Measurements from ENCODE around the gene LRFN2. TPM values are rescaled to one million over a fixed set of nuclear protein-coding genes. Genes with fewer than 3 reads are reported as not detected.

Gene LRFN2
- total and polyA plus RNA-seq, 4 donors: 0.01 to 0.06 TPM; not detected in 2

DNA sequence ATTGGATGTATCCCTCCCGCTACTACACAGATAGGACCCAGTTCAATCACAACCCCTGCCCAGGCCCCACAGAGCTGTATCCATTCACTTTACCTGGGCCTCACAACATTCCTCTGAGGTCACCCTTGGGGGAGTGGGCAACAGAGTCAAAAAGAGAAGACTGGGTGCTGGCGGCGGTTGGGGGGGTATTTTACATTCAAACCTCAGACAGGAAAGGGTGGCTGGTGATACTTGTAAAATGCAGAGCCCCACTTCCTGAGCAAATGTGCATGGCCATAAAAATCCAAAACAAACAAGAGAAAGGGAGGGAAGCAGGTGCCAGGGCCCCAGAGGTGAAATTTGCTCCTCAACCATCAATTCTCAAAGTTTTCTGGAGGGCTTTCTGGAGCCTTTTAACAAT is 3.5 kb downstream of the LRFN2 start:
- DNase-seq (no peak), ATAC-seq (ENCODE audit: insufficient read depth, low FRiP score) (no peak)
- Histone ChIP-seq H3K27ac (ENCODE audit: low read depth in 1 of 2, low read length in 1 of 2) (no peak overlapping the region), H3K27me3 (ENCODE audit: control insufficient read depth in 3 of 3, insufficient read depth in 3 of 3, low read length in 2 of 3) (peaks cover 6 to 39% (median 27%) of the 10 kb centered on the region in 3 donors), H3K4me3 (no peak overlapping the region), H3K9me3 (ENCODE audit: control insufficient read depth in 4 of 4, insufficient read depth in 3 of 4, low read length in 3 of 4) (peaks cover 0 to 1% (median 0%) of the 10 kb centered on the region in 4 donors), H3K9ac (ENCODE audit: insufficient read depth in 1 of 2, low read length in 2 of 2) (no peak overlapping the region), H3K4me1 (ENCODE audit: control insufficient read depth in 5 of 5, insufficient read depth in 5 of 5, low read length in 5 of 5) (peaks cover 0 to 10% (median 5%) of the 10 kb centered on the region in 5 donors), H3K36me3 (ENCODE audit: control insufficient read depth in 4 of 4, insufficient read depth in 4 of 4, low read length in 4 of 4) (no peaks in the 10 kb centered on the region)
- TF ChIP-seq, protein P1, sequence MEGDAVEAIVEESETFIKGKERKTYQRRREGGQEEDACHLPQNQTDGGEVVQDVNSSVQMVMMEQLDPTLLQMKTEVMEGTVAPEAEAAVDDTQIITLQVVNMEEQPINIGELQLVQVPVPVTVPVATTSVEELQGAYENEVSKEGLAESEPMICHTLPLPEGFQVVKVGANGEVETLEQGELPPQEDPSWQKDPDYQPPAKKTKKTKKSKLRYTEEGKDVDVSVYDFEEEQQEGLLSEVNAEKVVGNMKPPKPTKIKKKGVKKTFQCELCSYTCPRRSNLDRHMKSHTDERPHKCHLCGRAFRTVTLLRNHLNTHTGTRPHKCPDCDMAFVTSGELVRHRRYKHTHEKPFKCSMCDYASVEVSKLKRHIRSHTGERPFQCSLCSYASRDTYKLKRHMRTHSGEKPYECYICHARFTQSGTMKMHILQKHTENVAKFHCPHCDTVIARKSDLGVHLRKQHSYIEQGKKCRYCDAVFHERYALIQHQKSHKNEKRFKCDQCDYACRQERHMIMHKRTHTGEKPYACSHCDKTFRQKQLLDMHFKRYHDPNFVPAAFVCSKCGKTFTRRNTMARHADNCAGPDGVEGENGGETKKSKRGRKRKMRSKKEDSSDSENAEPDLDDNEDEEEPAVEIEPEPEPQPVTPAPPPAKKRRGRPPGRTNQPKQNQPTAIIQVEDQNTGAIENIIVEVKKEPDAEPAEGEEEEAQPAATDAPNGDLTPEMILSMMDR (IDR thresholded peaks at IDR 0.05; ENCODE audit: control extremely low read depth, extremely low read depth): no peak
- 32 to 73% methylated on average over 3 of the region's 3 CpGs for WGBS, 2 donors

DNA sequence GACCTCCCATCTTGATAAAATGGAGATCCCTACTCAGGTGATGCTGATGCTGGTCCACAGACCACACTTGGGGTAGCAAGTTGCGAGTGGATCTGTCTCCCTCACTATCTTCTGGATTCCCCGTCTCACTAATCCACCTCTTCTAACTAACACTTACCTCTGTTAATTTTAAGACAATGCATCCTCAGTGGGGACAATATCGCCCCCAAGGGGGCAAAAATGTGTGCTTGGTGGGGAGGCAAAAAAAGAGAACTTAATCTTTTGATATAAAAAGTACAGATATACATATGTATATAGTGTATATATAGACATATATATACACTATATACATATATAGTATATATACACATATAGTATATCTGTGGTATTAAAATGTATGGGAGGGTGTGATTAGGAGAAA is 4.3 kb downstream of the LRFN2 start:
- Histone ChIP-seq H3K4me3 (no peak overlapping the region), H3K4me1 (ENCODE audit: control insufficient read depth in 5 of 5, insufficient read depth in 5 of 5, low read length in 5 of 5) (peaks cover 0 to 10% (median 4%) of the 10 kb centered on the region in 5 donors), H3K27ac (ENCODE audit: low read depth in 1 of 2, low read length in 1 of 2) (no peak overlapping the region), H3K9ac (ENCODE audit: insufficient read depth in 1 of 2, low read length in 2 of 2) (no peak overlapping the region), H3K9me3 (ENCODE audit: control insufficient read depth in 4 of 4, insufficient read depth in 3 of 4, low read length in 3 of 4) (peaks cover 0 to 1% (median 0%) of the 10 kb centered on the region in 4 donors), H3K27me3 (ENCODE audit: control insufficient read depth in 3 of 3, insufficient read depth in 3 of 3, low read length in 2 of 3) (peaks cover 6 to 33% (median 20%) of the 10 kb centered on the region in 3 donors), H3K36me3 (ENCODE audit: control insufficient read depth in 4 of 4, insufficient read depth in 4 of 4, low read length in 4 of 4) (no peaks in the 10 kb centered on the region)
- no peak for ATAC-seq (ENCODE audit: insufficient read depth, low FRiP score)
- TF ChIP-seq, protein P1 (IDR thresholded peaks at IDR 0.05; ENCODE audit: control extremely low read depth, extremely low read depth): no peak
- no peak for DNase-seq
- 84 to 85% methylated on average over 3 of the region's 3 CpGs for WGBS, 2 donors

DNA sequence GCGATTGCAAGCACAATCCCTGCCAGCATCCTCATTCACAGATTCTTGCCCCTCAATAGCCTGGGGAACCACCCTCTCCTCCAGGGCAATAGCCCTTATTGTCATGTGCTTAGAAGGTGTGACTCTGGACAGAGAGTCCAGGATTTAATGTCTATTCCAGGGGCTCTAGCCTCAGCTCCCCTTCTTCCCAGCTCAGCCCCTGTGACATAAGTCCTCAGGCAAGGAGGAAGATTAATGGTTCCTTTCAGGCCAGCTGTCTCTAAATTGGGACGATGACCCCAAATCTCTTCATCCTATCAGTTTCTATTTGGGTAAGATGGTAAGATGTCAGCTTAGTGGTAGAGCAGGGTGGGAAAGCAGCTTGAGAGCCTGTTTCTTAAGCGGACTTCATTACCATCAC is 8.1 kb downstream of the LRFN2 start:
- no peak for DNase-seq
- Histone ChIP-seq H3K27me3 (ENCODE audit: control insufficient read depth in 3 of 3, insufficient read depth in 3 of 3, low read length in 2 of 3) (peaks cover 0 to 6% (median 4%) of the 10 kb centered on the region in 3 donors), H3K9ac (ENCODE audit: insufficient read depth in 1 of 2, low read length in 2 of 2) (no peak overlapping the region), H3K27ac (ENCODE audit: low read depth in 1 of 2, low read length in 1 of 2) (no peak overlapping the region), H3K36me3 (ENCODE audit: control insufficient read depth in 4 of 4, insufficient read depth in 4 of 4, low read length in 4 of 4) (no peaks in the 10 kb centered on the region), H3K4me1 (ENCODE audit: control insufficient read depth in 5 of 5, insufficient read depth in 5 of 5, low read length in 5 of 5) (no peaks in the 10 kb centered on the region), H3K4me3 (no peak overlapping the region), H3K9me3 (ENCODE audit: control insufficient read depth in 4 of 4, insufficient read depth in 3 of 4, low read length in 3 of 4) (peaks cover 0 to 1% (median 0%) of the 10 kb centered on the region in 4 donors)
- TF ChIP-seq, protein P1 (IDR thresholded peaks at IDR 0.05; ENCODE audit: control extremely low read depth, extremely low read depth): no peak
- no peak for ATAC-seq (ENCODE audit: insufficient read depth, low FRiP score)
- WGBS, 2 donors: 90% methylated on average over 3 of the region's 3 CpGs

DNA sequence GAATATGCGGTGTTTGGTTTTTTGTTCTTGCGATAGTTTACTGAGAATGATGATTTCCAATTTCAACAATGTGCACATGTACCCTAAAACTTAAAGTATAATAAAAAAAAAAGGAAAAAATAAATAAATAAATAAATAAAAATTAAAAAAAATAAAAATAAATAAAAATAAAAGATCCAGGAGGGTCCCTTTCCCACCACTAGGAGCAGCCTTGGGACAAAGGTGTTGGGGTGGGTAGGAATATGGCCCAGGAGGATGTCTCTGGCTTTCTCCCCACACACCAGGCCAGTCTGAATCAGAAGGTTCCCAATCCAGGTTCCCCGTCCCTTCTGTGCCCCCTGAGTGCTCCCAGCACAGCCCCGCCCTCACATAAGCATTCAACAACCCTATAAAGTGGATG is 9.5 kb downstream of the LRFN2 start:
- DNase-seq: no peak

More for the DNA sequence above, 9.5 kb downstream of the LRFN2 start:
- Histone ChIP-seq H3K4me3 (no peak overlapping the region), H3K9ac (ENCODE audit: insufficient read depth in 1 of 2, low read length in 2 of 2) (no peak overlapping the region), H3K4me1 (ENCODE audit: control insufficient read depth in 5 of 5, insufficient read depth in 5 of 5, low read length in 5 of 5) (no peaks in the 10 kb centered on the region), H3K36me3 (ENCODE audit: control insufficient read depth in 4 of 4, insufficient read depth in 4 of 4, low read length in 4 of 4) (no peaks in the 10 kb centered on the region), H3K9me3 (ENCODE audit: control insufficient read depth in 4 of 4, insufficient read depth in 3 of 4, low read length in 3 of 4) (peaks cover 0 to 1% (median 0%) of the 10 kb centered on the region in 4 donors), H3K27ac (ENCODE audit: low read depth in 1 of 2, low read length in 1 of 2) (no peak overlapping the region), H3K27me3 (ENCODE audit: control insufficient read depth in 3 of 3, insufficient read depth in 3 of 3, low read length in 2 of 3) (peaks cover 0 to 3% (median 0%) of the 10 kb centered on the region in 3 donors)
- ATAC-seq (ENCODE audit: insufficient read depth, low FRiP score): no peak
- TF ChIP-seq, protein P1 (IDR thresholded peaks at IDR 0.05; ENCODE audit: control extremely low read depth, extremely low read depth): no peak
- 89 to 97% methylated on average over 4 of the region's 4 CpGs for WGBS, 2 donors

Data from lung (tissue), 12 donors.